GM19395 (cell line): Measurements from ENCODE around the gene VTN.

Experiments
- ATAC-seq: cut with Tn5 transposase; IDR thresholded peaks from one replicate; pipeline ENCODE4 v1.9.1; 2021; ENCODE audit warnings: mild to moderate bottlenecking, moderate library complexity; ENCODE audit not compliant: unreplicated experiment

The VTN gene

GRCh38 chr17:28370035-28370743 is at the start of gene VTN:
Gene VTN (minus strand): TSS chr17:28370307. CDS start chr17:28370203, 104 bp downstream.
- no peak for ATAC-seq

GRCh38 chr17:28416703-28417311 is 46.7 kb upstream of the VTN start:
- ATAC-seq = no peak

DNA sequence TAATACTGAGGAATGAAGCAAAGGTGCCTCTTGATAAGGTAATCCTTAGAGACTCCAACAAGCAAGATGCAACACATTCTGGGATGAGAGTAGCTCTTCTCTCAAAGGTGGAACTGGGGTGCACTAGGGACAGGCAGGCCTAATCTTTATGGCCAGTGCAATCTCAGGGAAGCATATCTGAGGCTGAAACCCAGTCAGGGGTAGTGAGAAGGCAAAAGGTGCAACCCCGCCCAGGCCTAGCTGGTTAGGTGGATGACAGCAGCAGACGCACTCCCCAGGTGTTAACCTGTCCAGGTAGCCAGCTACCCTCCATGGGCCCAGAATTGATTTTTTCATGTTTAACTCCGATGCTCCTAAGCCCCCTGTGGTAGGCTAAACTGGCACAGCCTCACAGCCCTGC is 45.8 kb upstream of the VTN start:
- no peak for ATAC-seq

DNA sequence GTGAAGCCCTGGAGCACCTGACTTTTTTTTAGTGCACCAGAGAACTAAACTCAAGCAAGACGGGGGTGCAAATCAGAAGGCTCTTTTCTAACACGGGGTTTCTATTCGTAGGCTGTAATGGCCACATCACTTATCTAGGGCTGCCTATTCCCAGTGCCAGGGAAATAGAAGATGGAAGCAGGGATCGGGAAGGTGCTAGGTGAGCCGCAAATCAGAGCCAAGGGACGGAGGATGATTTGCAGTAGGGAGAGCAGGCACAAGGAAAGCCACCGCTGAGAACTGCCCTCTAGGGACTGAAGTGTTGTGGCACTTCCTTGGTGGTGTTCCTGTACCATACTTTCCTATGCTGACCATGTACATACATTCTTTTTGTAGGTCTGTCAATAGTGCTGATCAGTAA is 43.7 kb upstream of the VTN start:
- no peak for ATAC-seq

- ATAC-seq = no peak
Measured at GRCh38 chr17:28412099-28412498, 42.0 kb upstream of the VTN start.

- no peak for ATAC-seq
Measured at GRCh38 chr17:28407974-28408306, 37.8 kb upstream of the VTN start.

DNA sequence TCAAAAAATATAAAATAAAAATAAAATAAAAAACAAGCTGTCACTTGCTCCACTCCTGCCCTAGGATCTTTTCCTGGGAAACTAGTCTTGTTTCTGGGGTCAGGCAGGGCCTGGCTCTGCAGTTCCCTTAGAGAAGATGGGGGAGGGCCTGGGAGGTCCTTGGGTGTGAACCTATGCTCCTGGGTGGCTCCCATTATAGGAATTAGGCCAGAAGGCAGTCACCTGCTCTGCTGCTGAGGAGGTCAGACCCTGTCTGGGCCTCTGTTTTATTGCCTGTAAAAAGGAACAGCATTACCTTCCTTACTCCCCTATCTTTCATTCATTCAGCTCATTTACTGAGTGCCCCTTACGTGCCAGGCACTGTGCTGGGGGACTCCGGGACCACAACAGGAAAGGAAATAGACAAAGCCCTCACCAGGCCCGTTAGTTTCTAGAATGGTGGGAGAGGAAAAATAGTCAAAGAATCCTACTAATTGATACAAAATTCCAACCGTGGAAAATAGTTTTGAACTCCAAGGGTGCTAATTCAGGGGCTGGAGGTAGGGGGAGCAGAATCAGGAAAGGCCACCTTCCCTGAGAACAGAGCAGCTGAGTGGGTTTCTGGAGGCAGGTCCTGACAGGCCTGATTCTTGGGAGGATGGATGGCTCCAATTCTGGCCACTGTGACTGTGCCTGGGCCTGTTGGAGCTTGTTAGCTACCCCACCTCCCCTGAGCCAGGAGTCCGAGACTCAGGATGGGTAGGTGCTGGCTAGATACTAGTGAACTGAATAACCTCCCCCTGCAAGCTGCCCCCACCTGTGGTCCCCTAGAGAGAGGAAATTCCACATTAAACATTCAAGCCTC is 37.2 kb upstream of the VTN start:
- no peak for ATAC-seq

- no peak for ATAC-seq
Measured at GRCh38 chr17:28406473-28406814, 36.3 kb upstream of the VTN start.

GRCh38 chr17:28405632-28406472 is 35.7 kb upstream of the VTN start, which contains the start of gene SLC46A1:
Gene SLC46A1 (minus strand): TSS chr17:28406212. CDS start chr17:28406114, 98 bp downstream.
- peak; percentile 79 for ATAC-seq

- no peak for ATAC-seq
Measured at GRCh38 chr17:28404812-28405570, 34.9 kb upstream of the VTN start.

DNA sequence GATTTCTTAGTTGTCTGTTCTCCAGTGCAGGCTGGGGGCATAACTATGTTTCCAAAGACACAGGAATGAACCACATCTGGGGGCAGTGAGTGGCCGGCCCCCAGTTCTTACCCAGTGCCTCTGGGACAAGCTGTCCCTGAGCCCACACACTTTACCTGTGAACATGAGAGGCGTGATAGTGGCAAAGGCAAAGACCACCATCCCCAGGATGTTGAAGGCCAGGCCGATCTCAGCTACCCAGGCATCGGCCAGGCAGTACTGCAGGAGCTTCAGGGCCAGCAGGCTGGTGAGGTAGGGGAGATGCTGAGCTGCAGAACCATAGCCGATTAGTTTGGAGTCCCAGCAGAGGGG is 34.3 kb upstream of the VTN start:
- ATAC-seq = no peak

- ATAC-seq = no peak
Measured at GRCh38 chr17:28404007-28404406, 33.9 kb upstream of the VTN start.

DNA sequence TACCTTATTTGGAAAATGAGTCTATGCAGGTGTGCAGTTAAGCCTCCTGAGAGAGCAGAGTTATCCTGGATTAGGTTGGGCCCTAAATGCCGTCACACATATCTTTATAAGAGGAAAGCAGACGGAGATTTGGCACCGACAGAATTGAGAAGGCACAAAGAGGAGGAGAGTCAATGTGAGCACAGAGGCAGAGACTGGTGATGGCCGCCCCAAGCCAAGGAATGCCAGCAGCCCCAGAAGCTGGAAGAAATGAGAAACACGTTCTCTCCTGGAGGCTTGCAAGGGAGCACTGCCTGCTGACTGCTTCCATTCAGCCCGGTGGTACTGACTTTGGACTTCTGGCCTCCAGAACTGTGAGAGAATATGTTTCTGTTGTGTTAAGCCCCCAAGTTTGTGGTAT is 32.7 kb upstream of the VTN start:
- no peak for ATAC-seq

- no peak for ATAC-seq
Measured at GRCh38 chr17:28402224-28402630, 32.1 kb upstream of the VTN start.

GRCh38 chr17:28399808-28400207 is 29.7 kb upstream of the VTN start:
- ATAC-seq = no peak

- ATAC-seq = no peak
Measured at GRCh38 chr17:28398280-28398981, 28.3 kb upstream of the VTN start.

- no peak for ATAC-seq
Measured at GRCh38 chr17:28397687-28398279, 27.7 kb upstream of the VTN start.

- no peak for ATAC-seq
Measured at GRCh38 chr17:28397275-28397674, 27.2 kb upstream of the VTN start.

DNA sequence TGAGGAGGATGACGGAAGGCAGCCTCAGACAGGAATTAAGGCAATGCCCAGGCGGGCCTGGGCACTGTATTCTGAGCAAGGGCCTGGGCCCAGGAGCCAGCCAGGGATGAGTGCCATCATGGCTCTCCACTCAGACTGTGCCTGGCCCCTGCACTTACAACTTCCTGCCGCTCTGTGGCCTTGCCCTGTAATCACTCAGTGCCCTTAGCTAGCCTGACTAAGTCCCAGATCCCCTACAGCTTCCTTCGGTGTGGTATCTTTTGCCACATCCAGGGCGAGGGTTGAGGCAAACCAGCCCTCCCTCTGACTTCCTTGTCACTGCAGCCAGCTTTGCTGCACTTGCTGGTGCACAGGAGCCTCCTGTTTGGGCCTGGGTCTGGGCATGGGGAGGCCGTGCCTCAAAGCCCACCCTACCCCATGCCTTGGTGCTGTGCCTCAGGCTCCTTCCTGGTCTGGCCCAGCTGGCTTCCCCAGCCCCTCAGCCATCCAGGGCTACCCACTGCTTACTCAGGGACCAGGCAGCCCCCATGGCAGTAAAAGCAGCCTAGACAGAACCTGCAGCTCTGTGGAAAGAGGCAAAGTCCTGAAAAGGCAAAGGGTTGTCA is 26.6 kb upstream of the VTN start:
- no peak for ATAC-seq
